GM23248 (cell line): ENCODE measurements around the gene PCCA. TPM values are rescaled to one million over a fixed set of nuclear protein-coding genes. Genes with fewer than 3 reads are reported as not detected.

Source experiments
- DNase-seq: peaks from one replicate; pipeline ENCODE4 v3.0.0-alpha.2; 2015
- H2AFZ ChIP-seq: fragments of 200-600 bp; sonication (generic); 2 replicates; pipeline ENCODE4 v1.6.1; 2016; ENCODE audit warnings: antibody characterized with exemption
- H3F3A ChIP-seq: fragments of 200-600 bp; sonication (generic); 2 replicates; pipeline ENCODE4 v1.6.1; 2016; ENCODE audit warnings: mild to moderate bottlenecking, antibody characterized with exemption, mixed run types; ENCODE audit not compliant: insufficient read depth
- H3K27ac ChIP-seq: fragments of 200-600 bp; sonication (generic); 2 replicates; pipeline ENCODE4 v1.5.1; 2016; ENCODE audit warnings: mild to moderate bottlenecking
- H3K27me3 ChIP-seq: fragments of 200-600 bp; sonication (generic); replicated peaks from 2 replicates; pipeline ENCODE4 v1.6.1; 2016; ENCODE audit warnings: mild to moderate bottlenecking; ENCODE audit not compliant: insufficient read depth
- H3K36me3 ChIP-seq: fragments of 200-600 bp; sonication (generic); 2 replicates; pipeline ENCODE4 v1.6.1; 2016; ENCODE audit warnings: low read depth, mild to moderate bottlenecking
- H3K4me1 ChIP-seq: fragments of 200-600 bp; sonication (generic); 2 replicates; pipeline ENCODE4 v1.6.1; 2016; ENCODE audit warnings: mild to moderate bottlenecking; ENCODE audit not compliant: insufficient read depth
- H3K4me2 ChIP-seq: fragments of 200-600 bp; sonication (generic); one replicate; pipeline ENCODE4 v1.6.1; 2016; ENCODE audit warnings: mild to moderate bottlenecking; ENCODE audit not compliant: unreplicated experiment
- H3K4me3 ChIP-seq: fragments of 200-600 bp; sonication (generic); 2 replicates; pipeline ENCODE4 v1.5.1; 2016; ENCODE audit warnings: mild to moderate bottlenecking
- H3K79me2 ChIP-seq: fragments of 200-600 bp; sonication (generic); 2 replicates; pipeline ENCODE4 v1.6.1; 2016; ENCODE audit warnings: mild to moderate bottlenecking; ENCODE audit not compliant: insufficient read depth
- H3K9ac ChIP-seq: fragments of 200-600 bp; sonication (generic); 2 replicates; pipeline ENCODE4 v1.6.1; 2016; ENCODE audit warnings: mild to moderate bottlenecking
- H3K9me2 ChIP-seq: fragments of 200-600 bp; sonication (generic); 2 replicates; pipeline ENCODE4 v1.6.1; 2016; ENCODE audit warnings: mixed run types, mild to moderate bottlenecking, moderate library complexity; ENCODE audit not compliant: insufficient read depth
- H3K9me3 ChIP-seq: fragments of 200-600 bp; sonication (generic); one replicate; pipeline ENCODE4 v1.6.1; 2017; ENCODE audit warnings: low read depth
- H4K20me1 ChIP-seq: fragments of 200-600 bp; sonication (generic); 2 replicates; pipeline ENCODE4 v1.6.0; 2016; ENCODE audit not compliant: insufficient read depth
- EZH2 ChIP-seq: fragments of 200-600 bp; sonication (generic); IDR thresholded peaks from 2 replicates; pipeline ENCODE4 v1.6.1; 2018; ENCODE audit warnings: antibody characterized with exemption, mild to moderate bottlenecking; ENCODE audit not compliant: insufficient read depth, poor library complexity, severe bottlenecking
- EZH2phosphoT487 ChIP-seq: fragments of 200-600 bp; sonication (generic); IDR thresholded peaks from 2 replicates; pipeline ENCODE4 v1.6.1; 2018; ENCODE audit warnings: antibody characterized with exemption, moderate library complexity, mild to moderate bottlenecking, low read depth; ENCODE audit not compliant: insufficient read depth
- WGBS, 2 experiments: methylation state at CpG; one replicate each; pipeline ENCODE4 v1.1.6; 2015 to 2017; ENCODE audit warnings: low lambda C conversion rate in 2 of 2, low coverage in 1 of 2; ENCODE audit errors: missing lambda C conversion rate in 2 of 2; 5-methylcytosine and 5-hydroxymethylcytosine counted together
- in situ Hi-C: fragments of 300-500 bp; cut with MboI; formaldehyde crosslinking; loops from 2 replicates; pipeline ENCODE4 v1.15.0; 2020
- polyA plus RNA-seq: library from polyadenylated mRNA; unstranded; fragments of >200 nt; fragmentation: Nextera tagmentation; extraction: Ambion mirVana; gene quantifications from 2 replicates; pipeline ENCODE4 v1.2.1, GENCODE V29; 2016
- total RNA-seq: library from RNA; depleted of rRNA; stranded (reverse); fragments of >200 nt; shearing (Covaris generic); gene quantifications from 2 replicates; pipeline ENCODE4 v1.2.3, GENCODE V29; 2014

Gene PCCA
- total and polyA plus RNA-seq, 2 experiments from 2014 or later: 9.1 to 9.6 TPM

DNA sequence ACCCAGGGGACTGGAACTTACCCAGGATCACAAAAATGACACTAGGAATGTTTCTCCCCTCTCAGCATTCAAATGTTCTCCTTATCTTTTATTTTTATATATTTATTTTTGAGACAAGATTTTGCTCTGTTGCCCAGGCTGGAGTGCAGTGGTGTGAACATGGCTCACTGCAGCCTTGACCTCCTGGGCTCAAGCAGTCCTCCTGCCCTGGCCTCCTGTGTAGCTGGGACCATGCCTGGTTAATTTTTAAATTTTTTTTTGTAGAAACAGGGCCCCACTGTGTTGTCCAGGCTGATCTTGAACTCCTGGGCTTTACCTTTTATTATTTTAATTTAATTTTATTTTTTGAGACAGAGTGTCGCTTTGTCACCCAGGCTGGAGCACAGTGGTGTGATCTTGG lies 108.2 kb downstream of the PCCA start:
- Histone ChIP-seq H2AFZ (no peak overlapping the region), H3K4me1 (no peaks in the 10 kb centered on the region), H3F3A (no peaks in the 10 kb centered on the region), H3K27me3 (no peaks in the 10 kb centered on the region), H3K9ac (no peak overlapping the region), H3K36me3 (0 out of 2 replicates have a peak, but pooled peaks cover 1% of the 10 kb centered on the region), H3K79me2 (no peaks in the 10 kb centered on the region), H3K27ac (no peak overlapping the region), H3K4me2 (no peak overlapping the region), H3K9me2 (no peaks in the 10 kb centered on the region), H3K4me3 (no peak overlapping the region), H3K9me3 (no peaks in the 10 kb centered on the region), H4K20me1 (no peaks in the 10 kb centered on the region)
- in situ Hi-C loops: no loop called here
- no peak for DNase-seq
- WGBS, 2 experiments: 97 to 100% methylated on average over 1 of the region's 1 CpG
- TF ChIP-seq EZH2 (no peak), EZH2phosphoT487 (no peak)

DNA sequence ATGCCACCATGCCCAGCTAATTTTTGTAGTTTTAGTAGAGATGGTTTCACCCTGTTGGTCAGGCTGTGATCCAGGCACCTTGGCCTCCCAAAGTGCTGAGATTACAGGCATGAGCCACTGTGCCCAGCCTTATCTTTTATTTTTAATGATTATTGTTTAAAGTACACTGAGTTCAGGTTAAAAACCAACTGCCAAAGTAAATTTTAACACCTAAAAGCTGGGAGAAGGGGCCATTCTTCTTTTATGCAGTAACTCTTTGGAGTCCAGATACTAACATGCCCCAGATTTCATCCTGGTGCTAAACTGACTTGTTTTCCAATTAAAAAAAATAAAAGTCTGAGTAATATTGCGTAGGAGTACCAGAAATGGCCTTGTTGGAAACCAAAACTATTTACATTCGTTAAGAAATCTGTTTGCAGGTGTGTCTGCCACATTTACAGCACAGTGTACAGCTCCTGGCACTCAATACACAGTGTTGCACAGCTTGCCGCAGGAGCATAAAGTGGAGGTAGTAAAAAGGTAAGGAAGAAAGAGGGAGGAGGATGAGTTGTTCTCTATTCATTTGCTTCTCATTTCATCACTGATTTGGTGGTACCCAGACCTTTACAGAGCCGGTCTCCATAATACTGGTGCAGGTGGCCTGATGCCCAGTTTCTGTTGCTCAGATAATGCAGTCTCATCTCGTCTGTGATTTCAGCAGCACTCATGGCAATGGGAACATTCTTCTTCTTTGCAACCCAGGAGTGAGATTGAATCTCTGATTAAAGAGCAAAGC lies 108.9 kb downstream of the PCCA start:
- no peak overlapping the region for H2AFZ ChIP-seq
- H3K27ac ChIP-seq: no peak overlapping the region
- no peak for DNase-seq
- no peak overlapping the region for H3K9ac ChIP-seq
- no peaks in the 10 kb centered on the region for H4K20me1 ChIP-seq
- H3F3A ChIP-seq: no peaks in the 10 kb centered on the region
- peaks cover 3% of the 10 kb centered on the region for H3K9me3 ChIP-seq
- no peak overlapping the region for H3K4me2 ChIP-seq
- 81 to 82% methylated on average over 5 of the region's 5 CpGs for WGBS, 2 experiments
- no peak for TF ChIP-seq EZH2
- no peak for TF ChIP-seq EZH2phosphoT487
- H3K36me3 ChIP-seq: 0 out of 2 replicates have a peak, but pooled peaks cover 4% of the 10 kb centered on the region
- H3K9me2 ChIP-seq: no peaks in the 10 kb centered on the region
- no peaks in the 10 kb centered on the region for H3K79me2 ChIP-seq
- in situ Hi-C loops: no loop called here
- no peak overlapping the region for H3K4me3 ChIP-seq
- H3K4me1 ChIP-seq: no peaks in the 10 kb centered on the region
- H3K27me3 ChIP-seq: no peaks in the 10 kb centered on the region

DNA sequence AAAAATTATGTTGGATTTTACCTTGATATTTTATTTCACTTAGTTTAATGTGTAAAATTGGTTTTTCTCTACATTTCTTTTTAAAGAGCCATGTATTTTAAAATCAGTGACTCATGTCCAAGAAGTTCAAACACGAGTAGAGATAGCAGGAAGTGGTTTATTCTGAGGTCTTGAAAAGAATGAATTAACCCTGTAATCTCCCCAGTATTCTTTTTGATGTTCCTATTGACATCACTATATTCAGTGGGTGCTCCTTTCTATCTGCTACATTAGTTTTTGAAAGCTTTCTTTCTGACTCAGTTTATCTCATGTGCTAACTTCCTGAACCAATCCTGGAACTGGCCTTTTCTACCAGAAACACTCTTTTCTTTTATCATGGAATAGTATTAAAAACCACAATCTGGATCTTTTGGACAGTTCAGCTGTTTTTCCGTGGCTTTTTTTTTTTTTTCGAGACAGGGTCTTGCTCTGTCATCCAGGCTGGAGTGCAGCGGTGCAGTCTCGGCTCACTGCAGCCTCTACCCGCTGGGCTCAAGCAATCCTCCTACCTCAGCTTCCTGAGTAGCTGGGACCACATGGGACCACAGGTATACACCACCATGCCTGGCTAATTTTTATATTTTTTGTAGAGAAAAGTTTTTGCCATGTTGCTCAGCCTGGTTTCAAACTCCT lies 114.9 kb downstream of the PCCA start:
- peak; percentile 52 for DNase-seq
- H3K27me3 ChIP-seq: no peaks in the 10 kb centered on the region
- no peaks in the 10 kb centered on the region for H3K79me2 ChIP-seq
- H3K9me2 ChIP-seq: no peaks in the 10 kb centered on the region
- H3K9ac ChIP-seq: no peak overlapping the region
- peak overlapping the region; percentile 36 for H3K4me2 ChIP-seq
- H3K27ac ChIP-seq: no peak overlapping the region
- in situ Hi-C loops: no loop called here
- TF ChIP-seq EZH2 (no peak), EZH2phosphoT487 (no peak)
- no peaks in the 10 kb centered on the region for H4K20me1 ChIP-seq
- 0 out of 2 replicates have a peak, but pooled peaks cover 4% of the 10 kb centered on the region for H3K36me3 ChIP-seq
- H2AFZ ChIP-seq: no peak overlapping the region
- peaks cover 3% of the 10 kb centered on the region for H3K9me3 ChIP-seq
- 73 to 76% methylated on average over 6 of the region's 6 CpGs for WGBS, 2 experiments
- peaks cover 22% of the 10 kb centered on the region for H3K4me1 ChIP-seq
- H3K4me3 ChIP-seq: no peak overlapping the region
- H3F3A ChIP-seq: peaks cover 14% of the 10 kb centered on the region

DNA sequence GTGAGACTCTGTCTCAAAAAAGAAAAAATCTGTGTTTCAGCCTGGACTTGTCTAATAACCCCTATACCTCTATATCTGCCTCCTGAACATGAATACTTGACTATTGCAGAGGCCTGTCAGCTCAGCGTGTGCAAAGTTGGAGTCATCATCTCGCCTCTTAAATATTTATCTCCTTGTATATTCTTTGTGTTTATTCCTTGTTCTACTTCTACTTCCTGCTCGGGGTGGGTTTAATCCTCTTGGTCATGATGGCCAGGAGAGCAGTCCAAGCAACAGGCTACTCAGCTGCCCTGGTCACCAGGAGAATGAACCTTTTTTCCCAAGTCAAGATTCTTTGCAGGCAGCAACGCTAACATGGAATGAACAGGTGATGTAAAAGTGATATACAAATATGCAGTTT lies 119.1 kb downstream of the PCCA start:
- Histone ChIP-seq H3K9me2 (no peaks in the 10 kb centered on the region), H3F3A (peaks cover 55% of the 10 kb centered on the region), H3K27ac (no peak overlapping the region), H3K4me2 (no peak overlapping the region), H3K4me3 (no peak overlapping the region), H4K20me1 (no peaks in the 10 kb centered on the region), H3K9ac (no peak overlapping the region), H3K9me3 (no peaks in the 10 kb centered on the region), H3K36me3 (no peaks in the 10 kb centered on the region), H3K4me1 (peaks cover 54% of the 10 kb centered on the region), H3K27me3 (no peaks in the 10 kb centered on the region), H3K79me2 (no peaks in the 10 kb centered on the region), H2AFZ (no peak overlapping the region)
- WGBS, 2 experiments: 97 to 98% methylated on average over 4 of the region's 4 CpGs
- DNase-seq: no peak
- TF ChIP-seq EZH2 (no peak), EZH2phosphoT487 (no peak)
- in situ Hi-C loops: no loop called here
